HG03159 (cell line): Measurements from ENCODE around the gene KIF23.

Experiments
- ATAC-seq: cut with Tn5 transposase; IDR thresholded peaks from one replicate; pipeline ENCODE4 v1.9.1; 2021; ENCODE audit warnings: mild to moderate bottlenecking, moderate library complexity; ENCODE audit not compliant: unreplicated experiment

KIF23 gene

DNA sequence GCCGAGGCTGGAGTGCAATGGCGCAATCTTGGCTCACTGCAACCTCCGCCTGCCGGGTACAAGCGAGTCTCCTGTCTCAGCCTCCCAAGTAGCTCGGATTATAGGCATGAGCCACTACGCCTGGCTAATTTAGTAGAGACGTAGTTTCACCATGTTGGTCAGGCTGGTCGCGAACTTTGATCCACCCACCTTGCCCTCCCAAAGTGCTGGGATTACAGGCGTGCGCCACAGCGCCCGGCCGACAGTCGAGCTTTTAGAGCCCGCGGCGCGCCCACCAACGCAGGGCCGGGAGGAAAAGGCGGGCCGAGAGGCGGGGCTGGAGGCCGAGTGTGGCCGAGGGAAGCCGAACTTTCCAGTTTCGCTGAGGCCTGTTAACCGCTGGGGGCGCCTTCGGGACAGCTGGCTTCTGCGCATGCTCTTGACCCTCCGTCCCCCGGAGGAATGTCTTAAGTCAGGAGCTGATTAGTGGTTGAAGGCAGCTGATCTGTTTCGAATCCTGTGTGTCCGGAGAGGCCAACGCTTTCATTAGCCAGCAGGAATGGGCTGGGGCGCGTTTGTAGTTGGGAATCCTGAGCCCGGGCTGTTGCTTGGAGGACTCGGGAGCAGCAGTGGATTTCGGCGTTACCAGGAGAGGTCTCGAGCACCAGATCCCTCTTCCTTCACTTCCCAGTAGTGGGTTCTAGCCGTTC lies 48.5 kb downstream of the KIF23 start:
- peak; percentile 84 for ATAC-seq

DNA sequence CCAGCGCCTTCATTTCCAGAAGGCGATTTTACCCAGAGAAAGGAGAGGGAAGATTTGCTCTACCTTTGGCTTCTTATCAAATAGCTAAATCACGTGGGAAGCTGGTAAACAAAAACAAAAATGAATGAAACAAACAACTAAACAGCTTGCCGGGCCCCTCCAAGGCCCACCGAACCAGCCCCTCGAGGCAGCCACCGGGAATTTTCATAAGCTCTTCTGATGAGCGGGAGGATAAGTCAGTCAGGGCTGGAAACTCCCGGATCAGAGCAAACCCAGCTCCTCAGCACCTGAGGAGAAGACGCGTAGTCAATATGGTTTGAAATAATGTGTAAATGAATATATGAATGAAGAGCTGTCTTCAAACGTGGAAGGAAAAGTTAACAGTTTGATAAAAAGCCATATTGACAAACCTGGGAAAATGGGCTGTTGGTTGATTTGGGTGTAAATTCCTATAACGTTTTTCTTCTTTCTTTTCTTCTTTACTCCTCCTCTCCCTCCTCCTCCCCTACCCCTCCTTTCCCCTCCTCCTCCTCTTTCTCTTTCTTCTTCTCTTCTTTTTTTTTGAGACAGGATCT lies 49.1 kb downstream of the KIF23 start:
- no peak for ATAC-seq

DNA sequence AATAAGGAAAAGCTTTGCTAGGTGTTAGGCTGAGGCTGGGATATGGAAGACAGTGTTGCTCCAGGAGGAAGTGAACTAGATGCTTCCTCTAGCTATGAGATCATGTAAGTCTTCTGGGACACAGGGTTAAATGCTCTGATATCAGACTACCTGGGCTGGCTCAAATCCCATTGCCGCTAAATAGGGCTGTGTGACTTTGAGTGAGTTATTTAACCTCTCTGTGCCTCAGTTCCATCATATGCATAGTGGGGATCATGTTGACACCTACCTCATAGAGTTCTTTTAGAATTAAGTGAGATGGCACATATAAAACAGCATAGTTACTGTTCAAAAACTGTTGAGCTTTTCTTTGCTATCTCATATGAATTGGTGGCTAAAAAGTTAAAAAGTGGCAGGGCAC lies 51.1 kb downstream of the KIF23 start:
- no peak for ATAC-seq

DNA sequence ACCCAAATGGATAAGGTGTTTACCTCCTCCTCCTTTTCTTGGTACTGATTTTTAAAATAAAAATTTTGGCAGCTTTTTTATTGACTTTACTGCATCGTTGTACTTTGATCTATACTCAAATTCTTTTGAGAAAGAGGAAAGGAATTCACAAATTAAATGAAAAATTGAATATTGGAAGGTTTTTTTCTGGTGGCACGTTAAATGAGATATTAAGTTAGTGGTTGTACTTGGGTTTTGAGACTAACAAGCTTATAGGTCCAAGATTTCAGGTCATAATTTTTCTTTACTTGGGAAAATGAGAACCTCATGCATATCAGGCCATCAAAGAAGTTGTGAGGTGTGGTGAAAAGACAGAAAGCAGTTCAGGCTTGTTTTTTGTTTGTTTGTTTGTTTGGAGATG lies 52.6 kb downstream of the KIF23 start:
- no peak for ATAC-seq

DNA sequence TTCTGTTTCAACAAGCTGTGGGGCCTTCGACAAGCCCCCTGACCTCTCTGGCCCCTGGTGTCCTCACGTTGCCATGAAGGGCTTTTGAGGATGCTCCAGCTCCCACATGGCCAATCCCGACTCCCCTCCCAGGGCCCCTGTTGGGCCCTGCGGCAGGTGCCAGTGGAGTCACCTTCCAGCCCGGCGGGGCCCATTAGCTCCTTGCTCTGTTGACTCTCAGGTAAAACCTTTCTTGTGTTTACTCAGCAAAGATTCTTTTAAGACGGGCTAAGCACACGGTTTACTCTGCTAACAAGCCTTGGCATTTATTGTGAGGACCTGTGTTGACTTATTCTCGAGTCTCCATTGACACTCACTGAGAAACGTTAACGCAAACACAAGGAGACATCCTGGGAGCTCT lies 53.5 kb downstream of the KIF23 start:
- no peak for ATAC-seq

DNA sequence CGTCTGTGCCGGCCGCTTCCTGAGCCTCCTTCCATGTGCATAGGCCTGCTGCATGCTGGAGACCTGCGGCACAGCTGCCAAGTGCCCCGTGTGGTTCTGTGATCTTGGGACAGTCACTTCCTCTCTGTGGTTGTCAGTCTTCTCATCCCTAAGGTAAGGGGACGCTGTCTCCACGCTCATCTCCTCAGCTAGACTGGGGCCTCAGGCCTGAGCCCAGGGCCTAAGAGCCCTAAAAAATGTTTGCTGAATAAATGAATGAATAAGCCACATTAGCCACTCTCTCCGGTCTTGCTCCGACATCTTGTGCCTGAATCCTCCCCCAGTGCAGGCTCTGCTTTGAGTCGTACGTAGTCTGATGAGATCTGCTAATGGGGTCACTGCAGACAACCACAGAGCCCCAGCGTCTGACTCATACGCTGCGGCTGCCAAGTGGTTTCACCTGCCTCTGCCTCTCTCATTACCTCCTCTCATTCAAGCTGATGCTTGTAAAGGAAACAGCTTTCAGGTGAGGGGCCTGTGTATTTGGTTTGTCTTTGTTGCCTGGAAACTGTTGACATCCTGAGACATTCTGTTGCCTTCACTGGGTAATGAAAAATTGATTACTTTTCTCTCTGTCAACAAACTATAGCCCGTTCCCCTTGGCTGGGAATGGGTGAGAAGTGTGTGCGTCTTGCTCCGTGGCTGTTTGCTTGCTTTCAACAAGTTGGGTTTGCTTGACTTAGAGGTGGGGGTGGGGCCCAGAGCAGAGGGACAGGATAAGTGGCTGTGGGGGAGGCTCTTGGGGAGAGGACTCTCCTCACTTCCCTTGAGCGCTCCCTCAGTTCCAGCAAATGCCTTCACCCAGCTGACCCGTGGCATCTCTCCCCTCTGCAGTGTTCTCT lies 54.3 kb downstream of the KIF23 start:
- no peak for ATAC-seq

DNA sequence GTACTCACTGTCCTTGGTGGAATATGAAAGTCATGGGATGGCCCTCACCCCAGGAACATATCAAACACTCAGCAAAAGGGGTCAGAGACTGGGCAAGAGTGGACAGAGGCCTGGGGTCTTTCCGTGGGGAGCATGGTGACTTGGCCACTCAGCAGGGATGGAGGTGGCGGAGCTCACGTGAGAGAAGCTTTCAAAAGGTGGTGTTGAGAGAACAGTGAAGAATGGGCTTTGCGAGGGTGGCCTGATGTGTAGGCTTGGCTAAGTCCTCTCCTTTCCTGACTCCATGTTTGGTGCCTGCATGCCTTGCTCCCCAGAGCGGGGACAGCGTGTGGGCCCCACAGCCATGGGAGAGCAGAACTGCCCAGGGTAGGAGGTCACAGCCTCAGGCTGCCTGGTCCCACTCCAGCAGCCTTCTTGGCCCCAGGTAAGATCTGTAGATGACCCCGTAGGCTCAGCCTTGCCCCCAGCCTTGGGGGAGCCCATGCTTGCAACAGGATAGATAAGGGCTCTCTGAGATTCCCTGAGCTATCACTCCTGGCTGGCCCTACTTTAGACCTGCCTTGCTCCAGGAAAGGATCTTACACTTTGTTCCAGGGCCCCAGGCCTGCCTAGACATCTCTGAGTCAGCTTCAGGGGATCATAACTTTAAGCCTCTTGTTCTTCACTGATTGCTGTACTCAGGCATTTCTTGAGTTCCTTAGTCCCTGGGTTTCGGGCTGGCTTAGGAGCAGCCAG lies 55.5 kb downstream of the KIF23 start:
- no peak for ATAC-seq

DNA sequence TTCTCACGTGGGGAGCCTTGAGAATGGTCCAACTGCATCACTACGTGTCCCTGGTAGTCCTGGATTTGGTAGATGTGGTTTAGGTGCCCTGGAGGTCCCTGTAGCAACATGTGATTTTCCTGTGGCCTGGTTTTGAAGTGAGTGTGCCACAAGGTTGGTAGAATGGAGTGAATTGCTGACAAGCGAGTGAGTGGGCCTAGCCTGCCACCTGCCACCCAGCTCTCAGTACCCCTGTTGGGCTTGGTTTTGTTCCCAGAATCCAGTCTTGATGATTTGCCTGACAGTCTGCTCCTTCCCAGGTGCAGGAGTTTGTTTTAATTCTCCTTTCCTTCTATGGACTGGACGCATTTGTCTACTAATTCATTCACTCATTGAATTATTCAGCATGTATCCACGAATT lies 57.9 kb downstream of the KIF23 start:
- ATAC-seq = no peak

DNA sequence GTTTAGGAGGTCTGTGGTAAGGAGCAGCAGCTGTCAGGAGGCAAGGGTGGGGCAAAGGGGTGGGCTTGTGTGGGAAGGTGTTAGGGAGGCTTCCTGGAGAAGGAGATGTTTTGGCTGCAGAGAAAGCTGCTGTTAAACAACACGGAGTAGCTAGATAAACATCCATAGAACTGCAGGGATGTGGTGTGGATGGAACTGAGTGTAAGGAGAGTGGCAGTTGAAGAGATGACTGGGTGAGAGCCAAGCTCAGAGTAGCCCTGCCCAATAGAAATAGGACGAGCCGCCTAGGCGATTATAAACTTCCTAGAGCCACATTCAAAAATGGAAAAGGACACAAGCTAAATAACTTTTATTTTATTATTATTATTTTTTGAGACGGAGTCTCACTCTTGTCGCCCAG lies 58.4 kb downstream of the KIF23 start:
- ATAC-seq = no peak

DNA sequence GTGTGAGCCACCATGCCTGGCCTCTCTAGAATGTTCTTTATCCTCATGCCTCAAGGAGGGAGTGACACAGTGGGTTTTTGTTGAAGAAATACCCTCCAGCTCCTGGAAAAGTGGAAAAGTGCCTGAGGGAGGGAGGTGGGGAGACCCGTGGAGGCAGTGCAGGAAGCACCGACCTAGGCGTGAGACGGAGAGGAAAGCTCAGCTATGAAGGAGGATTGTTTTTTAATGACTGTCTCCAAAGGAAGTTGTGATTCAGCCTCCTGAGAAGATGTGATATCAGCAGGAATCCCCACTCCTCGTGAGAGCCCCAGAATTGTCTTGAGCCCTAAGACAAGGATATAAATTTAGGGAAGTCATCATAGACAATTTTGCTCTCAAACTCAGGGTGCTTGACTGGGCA lies 60.1 kb downstream of the KIF23 start:
- no peak for ATAC-seq

DNA sequence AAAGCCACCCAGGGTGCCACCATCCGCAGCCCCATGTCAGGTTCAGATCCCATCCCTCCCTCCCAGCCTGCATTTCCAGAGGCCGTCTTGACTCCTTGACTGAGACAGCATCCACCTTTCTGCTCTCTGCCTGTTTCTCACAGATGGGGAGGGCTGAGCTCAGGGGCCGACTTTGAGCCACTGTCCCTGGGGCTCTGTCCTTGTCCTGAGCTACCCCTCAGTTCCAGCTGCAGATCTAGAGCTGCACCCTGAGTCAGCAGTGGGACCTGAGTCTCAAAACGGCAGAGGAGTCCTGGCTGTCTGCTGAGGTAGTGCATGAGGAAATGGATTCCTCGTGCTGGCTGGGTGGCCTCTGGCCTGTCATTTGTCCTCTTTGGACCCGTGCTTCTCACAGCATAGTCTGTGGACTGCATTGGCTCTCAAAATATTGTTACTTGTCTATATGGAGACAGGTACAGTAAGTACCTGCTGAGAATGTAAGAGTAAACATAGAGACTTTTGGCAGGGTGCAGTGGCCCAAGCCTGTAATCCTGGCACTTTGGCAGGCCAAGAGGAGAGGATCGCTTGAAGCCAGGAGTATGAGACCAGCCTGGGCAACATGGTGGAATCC lies 60.8 kb downstream of the KIF23 start:
- no peak for ATAC-seq

DNA sequence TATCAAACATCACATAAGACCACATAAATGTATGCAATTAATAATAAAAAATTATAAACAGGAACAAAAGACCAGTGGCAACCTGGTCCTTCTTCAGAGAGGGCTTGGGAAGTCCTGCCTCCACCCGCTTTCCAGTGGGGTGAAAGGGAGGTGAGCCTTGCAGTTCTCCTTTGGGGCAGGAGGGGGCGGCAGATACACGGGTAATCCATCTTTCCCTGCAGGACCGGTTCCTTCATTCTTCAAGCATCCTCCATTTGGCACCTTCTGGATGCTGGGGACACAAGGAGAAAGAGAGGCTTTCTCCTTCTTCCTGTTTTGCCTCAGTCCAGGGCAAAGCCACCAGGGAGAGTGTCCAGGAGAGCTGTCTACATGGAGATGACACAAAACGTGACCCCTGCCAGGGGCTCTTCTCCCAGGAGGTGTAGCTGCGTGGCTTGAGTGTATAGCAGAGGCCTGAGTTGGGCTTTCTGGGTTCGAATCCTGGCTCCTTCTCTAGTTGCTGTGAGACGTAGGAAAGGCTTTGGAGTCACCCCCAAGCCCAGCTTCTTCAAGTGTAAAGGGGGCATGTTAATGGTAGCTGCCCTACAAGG lies 61.7 kb downstream of the KIF23 start:
- no peak for ATAC-seq

DNA sequence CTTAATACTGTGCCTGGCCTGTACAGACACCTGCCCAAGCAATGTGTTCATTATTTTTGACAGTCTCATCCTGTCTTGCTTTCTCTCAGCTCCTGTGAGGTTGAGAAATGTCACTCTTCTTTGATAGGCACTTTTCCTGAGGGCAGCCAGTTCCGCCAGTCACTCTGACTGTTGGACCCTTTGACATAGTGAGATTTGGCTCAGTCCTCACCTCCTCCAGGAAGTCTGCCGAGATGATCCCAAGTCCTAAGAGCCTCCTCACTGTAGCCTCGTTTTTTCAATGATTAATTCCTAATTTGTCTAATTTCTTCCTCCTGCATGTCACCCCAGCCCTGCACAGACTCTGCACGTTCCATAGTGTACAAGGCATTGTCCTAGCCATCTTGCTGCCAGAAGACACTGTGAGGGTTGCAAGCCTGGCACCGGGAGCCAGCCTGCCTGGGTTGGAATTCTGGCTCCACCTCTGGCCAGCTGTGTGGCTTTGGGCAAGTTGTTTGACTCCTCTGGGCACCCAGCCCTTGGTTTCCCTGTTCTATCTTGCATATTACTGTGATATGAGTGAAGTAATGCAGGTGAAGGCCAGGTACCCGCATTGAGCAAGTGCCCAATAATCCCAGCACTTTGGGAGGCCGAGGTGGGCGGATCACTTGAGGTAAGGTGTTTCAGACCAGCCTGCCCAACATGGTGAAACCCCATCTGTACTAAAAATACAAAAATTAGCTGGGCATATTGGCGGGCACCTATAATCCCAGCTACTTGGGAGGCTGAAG lies 62.7 kb downstream of the KIF23 start:
- ATAC-seq = no peak

DNA sequence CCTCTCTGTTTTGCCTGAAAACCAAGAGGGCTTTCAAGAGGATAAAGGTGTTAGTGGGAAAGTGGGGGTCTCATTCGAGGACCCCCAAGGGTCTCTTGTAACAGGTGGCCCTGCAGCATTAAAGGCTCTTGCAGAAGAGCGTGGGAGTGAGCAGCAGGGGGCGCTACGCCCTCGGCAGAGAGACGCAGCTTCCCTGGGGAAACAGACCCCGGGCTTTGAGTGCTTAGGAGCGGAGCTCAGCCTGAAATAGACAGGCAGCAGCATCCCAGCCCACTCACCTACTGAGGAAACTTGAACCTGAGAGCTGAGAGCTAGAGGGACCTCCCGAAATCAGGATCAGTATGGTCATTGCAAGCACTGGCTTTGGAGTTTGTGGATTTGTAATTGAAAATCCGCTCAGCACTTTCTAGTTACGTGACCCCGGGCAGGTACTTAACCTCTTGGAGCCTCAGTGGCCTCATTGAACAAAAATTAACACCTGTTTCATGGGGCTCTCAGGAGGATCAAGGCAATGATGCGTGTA lies 64.2 kb downstream of the KIF23 start:
- ATAC-seq = no peak

DNA sequence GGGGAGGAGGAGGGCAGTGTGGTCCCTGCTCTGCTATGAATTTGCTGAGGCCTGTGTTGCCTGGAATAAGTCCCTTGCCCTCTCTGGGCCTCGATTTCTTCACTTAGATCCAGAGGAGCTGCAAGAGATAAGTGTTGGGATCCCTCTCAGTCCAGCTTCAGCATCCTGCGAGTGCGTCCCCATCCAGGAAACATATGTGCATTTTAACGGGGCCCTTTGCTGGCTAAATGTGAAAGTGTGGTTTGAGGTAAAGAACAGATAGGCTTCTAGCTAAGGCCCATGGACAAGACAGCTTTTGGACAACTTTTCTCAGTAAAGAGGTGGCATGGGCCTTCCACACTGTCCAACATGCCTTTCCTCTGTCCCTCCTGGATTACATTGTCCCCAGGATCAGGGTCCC lies 64.9 kb downstream of the KIF23 start:
- no peak for ATAC-seq

DNA sequence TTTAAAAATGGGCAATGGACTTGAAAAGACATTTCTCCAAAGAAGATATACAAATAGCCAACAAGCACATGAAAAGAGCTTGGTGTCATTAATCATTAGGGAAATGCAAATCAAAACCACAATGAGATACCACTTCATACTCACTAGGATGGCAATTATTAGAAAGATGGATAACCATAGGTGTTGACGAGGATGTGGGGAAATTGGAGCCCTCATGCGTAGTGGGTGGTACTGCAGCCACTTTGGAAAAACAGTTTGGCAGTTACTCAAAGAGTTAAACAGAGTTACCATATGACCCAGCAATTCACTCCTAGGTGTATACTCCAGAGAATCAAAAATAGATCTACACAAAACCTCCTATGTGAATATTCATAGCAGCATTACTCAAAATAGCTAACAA lies 65.8 kb downstream of the KIF23 start:
- ATAC-seq = no peak

DNA sequence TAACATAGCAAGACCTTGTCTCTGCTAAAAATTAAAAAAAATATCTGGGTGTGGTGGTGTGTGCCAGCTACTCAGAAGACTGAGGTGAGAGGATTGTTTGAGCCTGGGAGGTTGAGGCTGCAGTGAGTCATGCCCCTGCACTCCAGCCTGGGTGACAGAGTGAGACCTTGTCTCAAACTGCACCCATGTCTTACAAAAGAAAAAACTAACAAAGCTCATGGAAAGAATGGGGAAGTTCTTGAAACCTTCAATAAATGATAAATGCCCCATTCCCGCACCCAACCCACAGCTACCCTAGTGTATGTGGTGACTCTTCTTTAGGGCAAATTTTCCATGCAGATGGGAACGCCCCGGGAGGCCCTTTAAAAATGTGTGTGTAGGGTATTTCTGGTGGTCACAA lies 66.8 kb downstream of the KIF23 start:
- no peak for ATAC-seq

DNA sequence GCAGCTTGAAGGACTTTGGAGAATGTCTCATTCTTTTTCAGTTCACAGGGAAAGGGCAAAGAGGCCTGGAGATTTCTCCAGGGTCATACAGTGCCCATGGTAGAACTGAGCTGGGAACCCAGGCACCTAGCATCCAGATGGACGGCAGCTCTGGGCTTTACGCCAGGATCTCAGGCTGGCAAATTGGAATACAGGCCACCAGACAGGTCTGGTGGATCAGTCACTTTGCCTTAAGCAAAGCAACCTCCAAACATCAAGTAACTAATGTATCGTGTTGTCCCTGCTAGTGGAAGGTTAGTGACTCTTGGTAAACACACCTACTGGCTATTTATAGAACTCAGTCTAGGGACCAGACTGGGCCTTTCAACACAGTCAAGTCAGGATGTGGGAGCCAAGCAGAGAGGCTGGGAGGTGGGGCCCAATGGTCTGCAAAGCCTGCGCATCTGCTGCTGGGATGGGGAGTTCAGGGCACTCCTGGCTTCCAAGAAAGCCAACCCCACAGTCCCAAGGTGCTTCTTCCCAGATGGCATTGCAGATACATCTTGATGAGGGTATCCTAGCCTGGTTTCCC lies 68.6 kb downstream of the KIF23 start:
- ATAC-seq = no peak

DNA sequence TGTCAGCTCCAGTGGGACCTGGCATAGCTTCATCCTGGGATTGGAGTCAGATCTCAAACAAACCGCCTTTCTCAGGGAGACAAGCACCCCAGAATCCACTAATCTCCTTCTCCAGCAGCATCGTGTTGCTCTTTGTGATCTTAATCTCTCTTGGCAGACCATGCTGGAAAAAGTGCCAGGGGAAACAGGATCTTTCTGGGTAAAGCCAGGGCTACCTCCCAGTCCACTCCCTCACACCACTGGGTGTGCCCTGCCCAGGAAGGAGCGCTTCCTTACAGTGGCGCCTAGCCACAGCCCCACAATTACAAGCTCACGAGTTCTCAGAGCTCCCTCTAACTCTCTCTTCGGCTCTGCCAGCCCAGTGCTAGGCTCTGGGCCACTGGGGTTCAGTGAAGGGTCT lies 70.7 kb downstream of the KIF23 start:
- ATAC-seq = no peak
